C4-2B (cell line): ENCODE measurements around the gene TMEM106C.

Source experiments
- CTCF ChIP-seq: fragments of 450-650 bp; conservative IDR thresholded peaks from 2 replicates; pipeline ENCODE4 v1.5.1; 2017; ENCODE audit warnings: mild to moderate bottlenecking
- ZFX ChIP-seq: fragments of 450-650 bp; IDR thresholded peaks from 2 replicates; pipeline ENCODE4 v1.6.1; 2017

- no peak for TF ChIP-seq CTCF
- TF ChIP-seq ZFX, result no peak
These were observed 42.5 kb upstream of the TMEM106C start for GRCh38 chr12:47920913-47921312.
